Activated T-cell treated with anti-CD3 and anti-CD28 coated beads, Interleukin-2, amount 50 U/mL, for 4 hours (primary cell): ENCODE results near the gene TIMM23. TPM values are rescaled to one million over a fixed set of nuclear protein-coding genes. Genes with fewer than 3 reads are reported as not detected.
"Not testable (repeated sequence)": the region's sequence is repeated elsewhere in the genome, so short reads cannot be mapped to it uniquely, and the experiment has no call there.

Experiments
- ATAC-seq, 2 donors: fragments of 200-7000 bp; cut with Tn5 transposase; one replicate each; pipeline ENCODE4 v1.10.0; 2021
- DNase-seq: peaks from one replicate; pipeline ENCODE4 v3.0.0-alpha.2; 2020
- H3K27me3 Mint-ChIP-seq: one replicate; pipeline ENCODE4 v1.8.0; 2021; ENCODE audit warnings: low read depth, mixed read lengths
- H3K36me3 Mint-ChIP-seq: one replicate; pipeline ENCODE4 v1.8.0; 2022; ENCODE audit warnings: mixed read lengths; ENCODE audit not compliant: insufficient read depth
- H3K4me1 Mint-ChIP-seq: one replicate; pipeline ENCODE4 v1.8.0; 2021; ENCODE audit warnings: low read depth, mixed read lengths
- H3K4me3 Mint-ChIP-seq: one replicate; pipeline ENCODE4 v1.8.0; 2021; ENCODE audit warnings: mild to moderate bottlenecking, moderate library complexity, mixed read lengths
- H3K9me3 Mint-ChIP-seq: one replicate; pipeline ENCODE4 v1.8.0; 2021; ENCODE audit warnings: mixed read lengths
- total RNA-seq, 3 donors: library from RNA; stranded (reverse); gene quantifications; one replicate each; pipeline ENCODE4 v1.2.1, GENCODE V29; 2021

Gene TIMM23
- total RNA-seq, 3 donors from 2014 or later, result 125 to 129 (median 125) TPM

- not testable (repeated sequence) for H3K9me3 Mint-ChIP-seq, DNase-seq, H3K27me3 Mint-ChIP-seq, H3K36me3 Mint-ChIP-seq
- peak overlapping the region; percentile 99 for H3K4me3 Mint-ChIP-seq
- ATAC-seq, result peak; percentile 64 to 72
- H3K4me1 Mint-ChIP-seq, result peaks cover 43% of the 10 kb centered on the region
These were observed 565 bp upstream of the TIMM23 start for GRCh38 chr10:45971742-45972105.

DNA sequence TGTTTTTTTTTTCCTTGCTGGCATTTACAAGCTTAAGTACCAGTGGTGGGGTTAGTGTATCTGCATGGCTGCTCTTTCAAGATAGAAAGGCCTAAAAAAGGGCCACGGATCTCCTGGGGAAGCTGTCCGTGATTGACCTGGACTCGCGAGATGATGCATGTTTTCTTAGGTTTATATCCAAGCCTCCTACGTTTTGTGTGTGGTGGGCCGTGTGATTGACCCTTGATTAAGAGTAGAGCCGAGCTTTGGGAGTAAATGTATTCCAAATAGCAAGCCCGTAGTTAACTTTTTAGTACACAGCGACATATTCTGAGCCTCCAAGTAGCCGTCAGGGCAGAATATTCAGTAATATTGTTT, 502 bp downstream of the TIMM23 start:
- not testable (repeated sequence) for DNase-seq, H3K36me3 Mint-ChIP-seq, H3K27me3 Mint-ChIP-seq, ATAC-seq, H3K9me3 Mint-ChIP-seq
- H3K4me1 Mint-ChIP-seq, result peaks cover 36% of the 10 kb centered on the region
- peak overlapping the region; percentile 99 for H3K4me3 Mint-ChIP-seq

- H3K36me3 Mint-ChIP-seq, H3K9me3 Mint-ChIP-seq, DNase-seq, H3K27me3 Mint-ChIP-seq, ATAC-seq: not testable (repeated sequence)
- peaks cover 34% of the 10 kb centered on the region for H3K4me1 Mint-ChIP-seq
- peak overlapping the region; percentile 99 for H3K4me3 Mint-ChIP-seq
These were observed 1.8 kb downstream of the TIMM23 start for GRCh38 chr10:45974041-45974440.

- H3K4me3 Mint-ChIP-seq, DNase-seq, ATAC-seq, H3K27me3 Mint-ChIP-seq, H3K9me3 Mint-ChIP-seq: not testable (repeated sequence)
- Mint-ChIP-seq H3K36me3 (peaks cover 10% of the 10 kb centered on the region), H3K4me1 (peaks cover 16% of the 10 kb centered on the region)
These were observed 6.3 kb downstream of the TIMM23 start for GRCh38 chr10:45978554-45978953.

DNA sequence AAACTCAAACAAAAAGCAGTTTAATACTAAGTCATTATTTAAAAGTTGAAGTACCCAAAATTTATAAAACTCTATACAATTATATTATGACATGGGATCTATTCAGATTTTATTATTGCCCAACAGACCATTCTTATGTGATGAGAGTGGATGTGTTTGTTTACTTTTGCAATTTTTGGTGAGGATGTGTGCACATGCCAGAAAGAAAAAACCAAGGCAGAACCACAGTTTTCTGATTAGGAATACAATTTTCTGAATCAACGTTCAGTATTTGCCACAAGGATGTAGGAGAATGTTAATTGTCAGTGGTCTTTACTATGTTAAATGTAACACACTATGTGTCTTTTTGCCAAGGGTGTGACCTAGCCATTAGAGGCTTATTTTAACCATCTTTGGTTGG, 9.1 kb downstream of the TIMM23 start:
- H3K4me3 Mint-ChIP-seq, H3K4me1 Mint-ChIP-seq, ATAC-seq, H3K9me3 Mint-ChIP-seq, DNase-seq, H3K27me3 Mint-ChIP-seq: not testable (repeated sequence)
- peaks cover 13% of the 10 kb centered on the region for H3K36me3 Mint-ChIP-seq

GRCh38 chr10:45983538-45984186, 11.4 kb downstream of the TIMM23 start:
- H3K27me3 Mint-ChIP-seq, H3K4me1 Mint-ChIP-seq, H3K9me3 Mint-ChIP-seq, H3K4me3 Mint-ChIP-seq: not testable (repeated sequence)
- peaks cover 16% of the 10 kb centered on the region for H3K36me3 Mint-ChIP-seq
- peak; percentile 8 for DNase-seq
- peak in 1 of 2 donors; percentile 67 for ATAC-seq

DNA sequence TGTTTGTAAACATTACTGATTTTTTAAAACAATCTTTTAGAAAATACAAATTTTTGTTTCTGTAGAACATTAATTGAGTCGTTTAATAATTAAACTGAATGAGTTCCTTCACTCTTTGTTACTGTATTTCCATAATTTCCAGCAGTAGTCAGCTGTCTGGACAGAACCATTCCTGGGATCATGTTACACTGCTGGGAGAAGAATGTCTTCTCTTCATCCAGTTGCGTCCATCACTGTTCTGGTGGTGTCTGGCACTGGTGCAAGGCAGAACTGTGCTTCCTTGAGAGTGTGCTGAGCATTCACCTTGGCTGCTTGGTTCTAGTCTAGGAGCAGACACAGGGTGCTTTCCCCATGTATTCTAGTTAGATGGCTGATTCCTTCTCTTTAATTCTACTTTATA, 12.2 kb downstream of the TIMM23 start:
- H3K4me1 Mint-ChIP-seq, ATAC-seq, H3K9me3 Mint-ChIP-seq, DNase-seq, H3K27me3 Mint-ChIP-seq, H3K4me3 Mint-ChIP-seq: not testable (repeated sequence)
- H3K36me3 Mint-ChIP-seq, result peaks cover 18% of the 10 kb centered on the region

GRCh38 chr10:45985590-45985989, 13.3 kb downstream of the TIMM23 start:
- not testable (repeated sequence) for ATAC-seq, H3K4me1 Mint-ChIP-seq, H3K27me3 Mint-ChIP-seq, H3K9me3 Mint-ChIP-seq, DNase-seq, H3K4me3 Mint-ChIP-seq
- peaks cover 18% of the 10 kb centered on the region for H3K36me3 Mint-ChIP-seq

- no peak for ATAC-seq
- DNase-seq, result no peak
- Mint-ChIP-seq H3K9me3 (peaks cover 8% of the 10 kb centered on the region), H3K27me3 (no peaks in the 10 kb centered on the region), H3K36me3 (peaks cover 40% of the 10 kb centered on the region), H3K4me1 (peaks cover 1% of the 10 kb centered on the region), H3K4me3 (no peak overlapping the region)
These were observed 25.3 kb downstream of the TIMM23 start for GRCh38 chr10:45997557-45997956.

GRCh38 chr10:45997994-45998763, 25.9 kb downstream of the TIMM23 start:
- peaks cover 40% of the 10 kb centered on the region for H3K36me3 Mint-ChIP-seq
- H3K4me3 Mint-ChIP-seq, result no peak overlapping the region
- no peaks in the 10 kb centered on the region for H3K27me3 Mint-ChIP-seq
- ATAC-seq, result no peak
- peaks cover 8% of the 10 kb centered on the region for H3K9me3 Mint-ChIP-seq
- DNase-seq, result no peak
- peaks cover 1% of the 10 kb centered on the region for H3K4me1 Mint-ChIP-seq

DNA sequence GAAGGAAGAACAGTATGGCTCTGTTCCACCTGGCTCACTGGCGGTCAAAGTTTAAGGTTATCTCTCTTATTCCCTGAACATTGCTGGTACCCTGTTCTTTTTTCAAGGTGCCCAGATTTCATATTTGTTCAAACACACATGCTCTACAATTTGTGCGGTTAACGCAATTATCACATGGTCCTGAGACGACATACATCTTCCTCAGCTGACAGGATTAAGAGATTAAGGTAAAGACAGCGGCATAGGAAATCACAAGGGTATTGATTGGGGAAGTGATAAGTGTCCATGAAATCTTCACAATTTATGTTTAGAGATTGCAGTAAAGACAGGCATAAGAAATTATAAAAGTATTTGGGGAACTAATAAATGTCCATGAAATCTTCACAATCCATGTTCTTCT, 27.7 kb downstream of the TIMM23 start:
- not testable (repeated sequence) for DNase-seq, H3K4me3 Mint-ChIP-seq, H3K9me3 Mint-ChIP-seq, ATAC-seq, H3K27me3 Mint-ChIP-seq, H3K4me1 Mint-ChIP-seq
- peaks cover 39% of the 10 kb centered on the region for H3K36me3 Mint-ChIP-seq

- no peak for DNase-seq
- H3K27me3 Mint-ChIP-seq, result no peaks in the 10 kb centered on the region
- ATAC-seq, result no peak
- H3K36me3 Mint-ChIP-seq, result peaks cover 39% of the 10 kb centered on the region
- peaks cover 1% of the 10 kb centered on the region for H3K4me1 Mint-ChIP-seq
- H3K4me3 Mint-ChIP-seq, result no peak overlapping the region
- H3K9me3 Mint-ChIP-seq, result peaks cover 8% of the 10 kb centered on the region
These were observed 28.2 kb downstream of the TIMM23 start for GRCh38 chr10:46000538-46000937.

GRCh38 chr10:46001187-46001756, 29.0 kb downstream of the TIMM23 start:
- Mint-ChIP-seq H3K9me3 (peaks cover 8% of the 10 kb centered on the region), H3K4me3 (no peak overlapping the region), H3K36me3 (peaks cover 40% of the 10 kb centered on the region), H3K27me3 (no peaks in the 10 kb centered on the region), H3K4me1 (peaks cover 1% of the 10 kb centered on the region)
- DNase-seq (no peak), ATAC-seq (no peak)

DNA sequence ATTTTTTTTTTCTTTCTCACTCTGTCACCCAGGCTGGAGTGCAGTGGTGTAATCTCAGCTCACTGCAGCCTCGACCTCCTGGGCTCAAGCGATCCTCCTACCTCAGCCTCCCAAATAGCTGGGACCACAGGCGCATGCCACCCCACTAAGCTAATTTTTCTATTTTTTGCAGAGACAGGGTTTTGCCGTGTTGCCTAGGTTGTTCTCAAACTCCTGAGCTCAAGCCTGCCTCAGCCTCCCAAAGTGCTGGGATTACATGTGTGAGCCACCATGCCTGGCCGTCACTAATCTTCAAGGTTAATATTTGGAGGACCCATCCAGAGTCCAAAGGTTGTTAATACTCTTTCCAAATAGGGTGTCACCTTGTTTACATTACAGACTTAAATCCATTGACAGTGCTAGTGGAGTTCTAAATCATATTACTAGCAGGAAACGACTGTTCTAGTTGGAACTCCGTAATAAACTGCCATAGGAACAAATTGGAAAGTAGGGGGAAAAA, 29.9 kb downstream of the TIMM23 start:
- H3K9me3 Mint-ChIP-seq, H3K4me3 Mint-ChIP-seq, H3K4me1 Mint-ChIP-seq, H3K27me3 Mint-ChIP-seq, DNase-seq, ATAC-seq: not testable (repeated sequence)
- peaks cover 38% of the 10 kb centered on the region for H3K36me3 Mint-ChIP-seq
